HUES6 (cell line): ENCODE data around the gene BUB1.

Experiments used
- H3K27ac ChIP-seq: 2 replicates; pipeline ENCODE4 v1.7.0; 2013; ENCODE audit warnings: low read depth, mild to moderate bottlenecking, low read length, inconsistent platforms
- H3K27me3 ChIP-seq: 2 replicates; pipeline ENCODE4 v1.6.1; 2013; ENCODE audit warnings: low read length; ENCODE audit not compliant: control insufficient read depth, insufficient read depth
- H3K36me3 ChIP-seq: 2 replicates; pipeline ENCODE4 v1.6.1; 2013; ENCODE audit warnings: low read length; ENCODE audit not compliant: control insufficient read depth, insufficient read depth
- H3K4me1 ChIP-seq: 2 replicates; pipeline ENCODE4 v1.6.1; 2013; ENCODE audit warnings: low read length; ENCODE audit not compliant: control insufficient read depth, insufficient read depth
- H3K4me3 ChIP-seq: 2 replicates; pipeline ENCODE4 v1.5.1; 2013; ENCODE audit warnings: low read depth, low read length
- H3K9ac ChIP-seq: one replicate; pipeline ENCODE4 v1.6.1; 2013; ENCODE audit warnings: mild to moderate bottlenecking, low read length
- H3K9me3 ChIP-seq: 2 replicates; pipeline ENCODE4 v1.6.1; 2013; ENCODE audit warnings: low read depth, low read length; ENCODE audit not compliant: control insufficient read depth, insufficient read depth

Gene BUB1

DNA sequence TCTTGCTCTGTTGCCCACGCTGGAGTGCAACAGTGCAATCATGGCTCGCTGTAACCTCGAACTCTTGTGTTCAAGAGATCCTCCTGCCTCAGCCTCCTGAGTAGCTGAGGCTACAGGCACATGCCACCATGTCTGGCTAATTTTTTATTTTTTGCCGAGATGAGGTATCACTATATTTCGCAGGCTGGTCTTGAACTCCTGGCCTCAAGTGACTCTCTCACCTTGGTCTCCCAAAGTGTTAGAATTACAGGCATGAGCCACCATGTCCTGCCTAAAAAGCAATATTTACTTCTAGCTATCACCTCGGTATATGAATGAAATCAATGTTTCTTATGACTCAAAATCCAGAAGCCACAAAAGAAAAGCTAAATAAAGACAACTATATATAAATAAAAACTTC, 2.2 kb downstream of the BUB1 start:
- H3K27ac ChIP-seq = no peak overlapping the region
- no peak overlapping the region for H3K9ac ChIP-seq
- peaks cover 34% of the 10 kb centered on the region for H3K4me1 ChIP-seq
- peaks cover 49% of the 10 kb centered on the region for H3K36me3 ChIP-seq
- no peaks in the 10 kb centered on the region for H3K9me3 ChIP-seq
- 0 out of 2 replicates have a peak, but pooled peaks cover 5% of the 10 kb centered on the region for H3K27me3 ChIP-seq
- H3K4me3 ChIP-seq = peak overlapping the region; percentile 7; the same call in 1 of the 2 replicates

DNA sequence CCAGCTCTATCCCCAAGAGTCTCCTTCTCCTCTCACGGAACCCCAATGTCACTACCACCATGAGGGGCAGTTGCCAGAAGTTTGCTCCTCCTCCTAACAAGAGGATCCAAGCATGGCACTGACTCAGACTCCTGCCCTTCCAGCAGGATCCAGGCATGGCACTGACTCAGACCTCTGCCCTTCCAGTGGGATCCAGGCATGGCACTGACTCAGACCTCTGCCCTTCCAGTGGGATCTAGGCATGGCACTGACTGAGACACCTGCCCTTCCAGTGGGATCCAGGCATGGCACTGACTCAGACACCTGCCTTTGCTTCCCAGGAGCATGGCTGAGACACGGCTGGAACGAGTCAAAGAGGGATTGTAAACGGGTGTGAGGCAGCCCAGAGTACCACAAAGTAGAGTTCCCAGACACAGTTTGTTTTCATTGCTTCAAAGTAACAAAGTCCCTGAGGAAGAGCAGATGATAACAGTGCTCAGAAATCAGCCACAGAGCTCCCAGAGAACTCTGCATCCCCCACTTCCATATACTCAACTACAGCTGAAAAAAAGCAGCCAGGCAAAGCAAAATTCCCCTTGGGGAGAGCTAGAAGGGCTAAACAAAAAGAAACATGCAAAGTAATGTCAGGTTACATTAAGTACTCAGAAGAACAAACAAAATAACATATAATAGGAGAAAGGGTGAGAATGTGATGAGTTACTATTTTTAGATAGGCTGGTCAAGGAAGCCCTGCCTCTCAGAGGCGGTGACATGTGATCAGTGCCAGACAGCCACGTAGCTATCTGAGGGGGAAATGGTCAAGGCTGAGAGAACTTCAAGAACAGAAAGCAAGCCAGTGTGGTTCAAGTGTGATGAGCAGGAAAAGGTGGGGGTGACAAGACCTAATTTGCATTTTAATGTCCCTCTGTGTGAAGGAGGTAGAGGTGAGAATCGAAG, 3.0 kb downstream of the BUB1 start:
- Histone ChIP-seq H3K27me3 (0 out of 2 replicates have a peak, but pooled peaks cover under 1% of the 10 kb centered on the region), H3K27ac (no peak overlapping the region), H3K4me1 (peaks cover 30% of the 10 kb centered on the region), H3K9me3 (no peaks in the 10 kb centered on the region), H3K4me3 (peak overlapping the region; percentile 10; the same call in 1 of the 2 replicates), H3K9ac (peak overlapping the region; percentile 2), H3K36me3 (peaks cover 57% of the 10 kb centered on the region)

DNA sequence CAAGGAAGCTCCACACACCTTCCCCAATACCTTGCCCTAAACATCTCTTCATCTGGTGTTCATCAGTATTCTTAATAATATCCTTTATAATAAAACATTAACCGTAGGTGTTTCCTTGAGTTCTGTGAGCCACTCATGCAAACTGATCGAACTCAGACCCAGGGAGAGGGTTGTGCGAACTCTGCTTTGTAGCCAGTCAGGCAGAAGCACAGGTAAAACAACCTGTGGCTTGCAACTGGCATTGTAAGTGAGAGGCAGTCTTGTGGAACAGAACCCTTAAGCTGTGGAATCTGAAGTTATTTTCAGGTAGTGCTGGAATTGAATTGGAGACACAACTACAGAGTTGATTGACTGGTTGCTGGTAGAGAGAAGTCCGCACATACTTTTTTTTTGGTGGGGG, 4.7 kb downstream of the BUB1 start:
- Histone ChIP-seq H3K9ac (no peak overlapping the region), H3K36me3 (peaks cover 74% of the 10 kb centered on the region), H3K27me3 (no peaks in the 10 kb centered on the region), H3K4me1 (peaks cover 18% of the 10 kb centered on the region), H3K9me3 (no peaks in the 10 kb centered on the region), H3K4me3 (no peak overlapping the region), H3K27ac (no peak overlapping the region)

DNA sequence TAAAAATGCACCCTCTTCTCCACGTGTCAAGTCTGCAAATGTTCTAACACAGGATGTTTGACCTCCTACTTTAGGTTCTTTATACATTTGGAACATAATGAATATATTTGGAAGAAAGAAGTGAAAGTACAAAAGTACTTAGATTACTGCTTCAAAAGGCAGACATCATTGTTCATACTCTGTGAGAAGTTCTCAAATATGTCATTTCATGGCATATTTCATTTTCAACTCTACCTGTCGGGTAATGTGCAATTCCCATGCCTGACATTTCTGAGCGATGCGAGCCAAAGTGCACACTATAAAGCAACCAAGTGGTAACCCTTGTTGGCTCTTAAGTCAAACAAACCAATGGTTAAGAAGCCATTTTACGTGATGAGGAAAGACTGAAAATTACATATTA, 7.0 kb downstream of the BUB1 start:
- no peaks in the 10 kb centered on the region for H3K27me3 ChIP-seq
- H3K4me1 ChIP-seq = peaks cover 13% of the 10 kb centered on the region
- H3K4me3 ChIP-seq = no peak overlapping the region
- no peak overlapping the region for H3K27ac ChIP-seq
- no peak overlapping the region for H3K9ac ChIP-seq
- H3K9me3 ChIP-seq = no peaks in the 10 kb centered on the region
- peaks cover 94% of the 10 kb centered on the region for H3K36me3 ChIP-seq

DNA sequence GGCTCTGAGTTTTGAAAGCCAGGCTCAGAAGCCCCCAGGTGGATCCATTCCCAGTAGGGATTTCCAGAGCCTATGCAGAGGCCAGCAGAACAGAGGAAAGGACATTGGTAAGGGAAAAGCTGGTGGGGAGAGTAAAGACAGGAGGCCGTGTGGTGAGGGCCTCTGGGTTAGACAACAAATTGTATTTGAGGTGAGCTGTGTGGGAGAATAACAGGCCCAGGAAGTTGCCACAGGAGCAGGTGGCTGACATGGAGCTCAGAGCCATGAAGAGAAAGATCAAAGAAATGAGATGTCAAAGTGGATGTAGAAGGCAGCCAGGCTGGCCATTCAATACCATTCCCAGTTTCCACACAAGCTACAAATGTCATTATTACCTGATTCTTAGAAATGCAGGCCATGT, 8.8 kb downstream of the BUB1 start:
- no peaks in the 10 kb centered on the region for H3K27me3 ChIP-seq
- no peaks in the 10 kb centered on the region for H3K4me1 ChIP-seq
- H3K27ac ChIP-seq = no peak overlapping the region
- peaks cover 100% of the 10 kb centered on the region for H3K36me3 ChIP-seq
- H3K9me3 ChIP-seq = no peaks in the 10 kb centered on the region
- H3K9ac ChIP-seq = no peak overlapping the region
- no peak overlapping the region for H3K4me3 ChIP-seq

DNA sequence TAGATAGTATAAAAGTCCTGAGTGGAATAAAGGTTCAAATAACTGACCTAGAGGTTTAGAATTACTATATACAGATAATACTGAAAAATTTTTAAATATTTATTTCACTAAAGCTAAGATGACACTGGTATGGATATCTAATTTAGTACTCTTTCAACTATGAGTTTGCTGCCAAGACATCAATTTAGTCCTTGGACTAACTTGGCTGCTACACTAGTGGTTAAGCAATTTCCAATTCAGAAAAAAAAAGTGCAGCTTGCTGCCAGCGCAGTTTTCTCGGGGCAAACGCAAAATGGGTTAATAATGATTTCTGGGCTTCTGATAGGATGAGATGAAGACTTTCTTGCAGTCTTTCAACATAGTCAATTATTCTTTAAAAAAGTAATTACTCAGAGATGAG, 10.8 kb downstream of the BUB1 start:
- Histone ChIP-seq H3K27ac (no peak overlapping the region), H3K9me3 (no peaks in the 10 kb centered on the region), H3K36me3 (peaks cover 98% of the 10 kb centered on the region), H3K4me3 (no peak overlapping the region), H3K4me1 (no peaks in the 10 kb centered on the region), H3K9ac (no peak overlapping the region), H3K27me3 (no peaks in the 10 kb centered on the region)

DNA sequence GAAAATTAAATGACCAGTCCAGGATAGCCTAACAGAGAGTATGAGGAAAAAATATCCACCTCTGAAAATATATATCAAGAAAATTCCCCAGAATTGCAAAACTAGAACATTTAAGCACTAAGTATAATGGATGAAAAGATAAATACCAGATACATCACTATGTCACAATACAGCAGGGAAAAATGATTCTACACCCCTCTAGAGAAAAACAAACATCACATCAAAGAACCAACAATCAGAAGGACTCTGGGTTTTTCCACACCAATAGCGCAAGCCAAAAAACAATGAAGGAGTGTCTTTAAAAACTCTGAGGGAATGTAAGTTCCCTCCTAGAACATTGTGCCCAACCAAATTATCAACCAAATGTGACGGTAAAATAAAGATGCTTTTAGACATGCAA, 13.7 kb downstream of the BUB1 start:
- no peaks in the 10 kb centered on the region for H3K27me3 ChIP-seq
- H3K27ac ChIP-seq = no peak overlapping the region
- no peaks in the 10 kb centered on the region for H3K9me3 ChIP-seq
- H3K4me1 ChIP-seq = no peaks in the 10 kb centered on the region
- H3K4me3 ChIP-seq = no peak overlapping the region
- H3K36me3 ChIP-seq = peaks cover 98% of the 10 kb centered on the region
- no peak overlapping the region for H3K9ac ChIP-seq

DNA sequence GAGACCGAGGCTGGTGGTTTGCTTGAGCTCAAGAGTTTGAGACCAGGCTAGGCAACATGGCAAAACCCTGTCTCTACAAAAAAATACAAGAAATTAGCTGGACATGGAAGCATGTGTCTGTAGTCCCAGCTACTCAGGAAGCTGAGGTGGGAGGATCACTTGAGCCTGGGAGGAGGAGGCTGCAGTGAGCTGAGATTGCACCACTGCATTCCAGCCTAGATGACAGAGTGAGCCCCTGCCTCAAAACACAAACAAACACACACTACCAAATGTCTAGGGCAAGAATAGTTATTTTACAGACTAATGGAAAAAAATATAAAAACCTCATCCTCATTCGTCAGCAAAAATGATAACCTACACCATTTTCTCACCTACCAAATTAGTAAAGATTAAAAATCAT, 15.3 kb downstream of the BUB1 start:
- no peaks in the 10 kb centered on the region for H3K4me1 ChIP-seq
- no peak overlapping the region for H3K27ac ChIP-seq
- H3K9me3 ChIP-seq = no peaks in the 10 kb centered on the region
- H3K4me3 ChIP-seq = no peak overlapping the region
- no peaks in the 10 kb centered on the region for H3K27me3 ChIP-seq
- H3K9ac ChIP-seq = no peak overlapping the region
- H3K36me3 ChIP-seq = peaks cover 98% of the 10 kb centered on the region

DNA sequence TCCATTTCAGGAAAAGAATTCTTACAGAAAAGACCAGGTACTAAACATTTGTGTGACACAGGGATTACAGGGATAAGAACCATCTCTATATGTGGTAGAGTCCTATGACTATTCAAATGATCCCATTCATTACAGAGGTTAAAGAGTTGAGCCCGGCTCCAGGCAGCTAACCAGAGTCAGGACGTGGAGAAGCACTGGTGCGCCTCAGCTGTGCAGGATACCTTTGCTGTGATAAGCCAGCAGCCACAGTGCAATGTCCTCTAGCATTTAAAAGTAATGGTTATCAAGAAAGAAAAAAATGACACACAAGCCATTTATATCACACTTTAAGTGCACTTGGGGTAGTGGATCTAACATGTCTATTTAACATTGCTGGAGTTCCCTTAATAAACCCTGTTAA, 17.3 kb downstream of the BUB1 start:
- H3K4me1 ChIP-seq = no peaks in the 10 kb centered on the region
- H3K36me3 ChIP-seq = peaks cover 98% of the 10 kb centered on the region

DNA sequence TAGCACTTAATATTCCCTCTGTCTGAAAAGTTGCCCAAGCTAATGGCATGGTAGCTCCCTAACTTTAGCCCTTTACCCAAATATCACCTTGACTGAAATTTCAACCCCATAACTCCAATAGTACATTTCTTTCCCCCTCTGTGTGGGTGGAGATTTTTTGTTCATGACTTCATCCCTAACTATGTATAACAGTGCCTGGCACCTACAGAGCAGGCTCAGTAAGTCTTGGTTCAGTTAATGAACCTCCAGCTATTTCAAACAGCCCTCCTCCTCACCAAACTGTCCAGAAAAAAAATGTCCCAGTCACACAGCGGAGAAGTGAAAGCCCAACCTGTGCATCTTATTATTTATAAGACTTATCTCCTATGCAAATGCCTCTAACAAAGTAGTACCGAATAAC, 18.6 kb downstream of the BUB1 start:
- Histone ChIP-seq H3K27ac (no peak overlapping the region), H3K36me3 (peaks cover 98% of the 10 kb centered on the region)

More for the DNA sequence above, 17.3 kb downstream of the BUB1 start:
- Histone ChIP-seq H3K9ac (no peak overlapping the region), H3K27ac (no peak overlapping the region), H3K9me3 (no peaks in the 10 kb centered on the region), H3K27me3 (no peaks in the 10 kb centered on the region), H3K4me3 (no peak overlapping the region)

DNA sequence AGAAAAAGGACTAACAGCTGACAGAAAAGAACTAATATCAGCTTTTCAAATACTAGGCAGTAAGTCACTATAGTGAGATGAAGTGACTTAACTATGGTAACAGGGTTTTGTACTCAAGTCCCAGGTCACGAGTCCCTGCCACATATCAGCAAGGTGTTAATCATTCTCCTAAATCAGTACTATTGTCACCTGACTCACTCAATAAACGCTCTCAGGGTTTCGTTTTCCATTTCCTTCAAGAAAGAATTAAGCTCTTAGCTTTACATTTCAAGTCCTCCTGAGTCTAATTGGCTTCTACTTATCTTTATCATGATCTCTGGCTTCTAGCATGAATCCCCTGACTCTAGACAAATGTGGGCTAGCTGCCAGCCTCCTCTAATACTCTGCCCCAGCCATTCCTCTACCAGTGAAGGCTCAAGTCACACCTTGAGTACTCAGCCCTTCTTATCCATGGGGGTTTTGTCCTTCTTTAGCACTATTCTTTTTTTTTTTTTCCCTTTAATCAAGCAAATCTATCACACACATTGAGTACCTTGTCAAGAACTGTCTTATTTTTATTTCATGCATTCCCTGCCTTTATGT, 20.0 kb downstream of the BUB1 start:
- Histone ChIP-seq H3K4me1 (no peaks in the 10 kb centered on the region), H3K27ac (no peak overlapping the region), H3K9ac (no peak overlapping the region), H3K36me3 (peaks cover 100% of the 10 kb centered on the region), H3K4me3 (no peak overlapping the region), H3K27me3 (no peaks in the 10 kb centered on the region), H3K9me3 (no peaks in the 10 kb centered on the region)

More for the DNA sequence above, 18.6 kb downstream of the BUB1 start:
- Histone ChIP-seq H3K9me3 (no peaks in the 10 kb centered on the region), H3K4me1 (no peaks in the 10 kb centered on the region), H3K4me3 (no peak overlapping the region), H3K9ac (no peak overlapping the region), H3K27me3 (no peaks in the 10 kb centered on the region)
